ENCODE data around the gene SEMA3B.
"Not testable (repeated sequence)": the region's sequence is repeated elsewhere in the genome, so short reads cannot be mapped to it uniquely, and the experiment has no call there.

Gene SEMA3B

GRCh38 chr3:50272911-50273688, 4.2 kb downstream of the SEMA3B start:
- DNase-seq (ENCODE audit: low spot score), result peak; percentile 93

GRCh38 chr3:50273689-50274065, 4.7 kb downstream of the SEMA3B start:
- no peak for DNase-seq (ENCODE audit: low spot score)

- peak; percentile 78 for DNase-seq (ENCODE audit: low spot score)
Measured at GRCh38 chr3:50274371-50275104, 5.6 kb downstream of the SEMA3B start.

- DNase-seq (ENCODE audit: low spot score), result no peak
Measured at GRCh38 chr3:50275141-50275995, 6.4 kb downstream of the SEMA3B start.

- DNase-seq (ENCODE audit: low spot score), result peak; percentile 15
Measured at GRCh38 chr3:50275996-50276761, 7.2 kb downstream of the SEMA3B start.

- no peak for DNase-seq (ENCODE audit: low spot score)
Measured at GRCh38 chr3:50276762-50277101, 7.8 kb downstream of the SEMA3B start.

- no peak for DNase-seq (ENCODE audit: low spot score)
Measured at GRCh38 chr3:50278123-50278879, 9.4 kb downstream of the SEMA3B start.

- no peak for DNase-seq (ENCODE audit: low spot score)
Measured at GRCh38 chr3:50278880-50279224, 9.9 kb downstream of the SEMA3B start, which contains the start of gene LSMEM2. Gene LSMEM2 (plus strand): TSS chr3:50279087. CDS start chr3:50279114, 27 bp downstream.

GRCh38 chr3:50279255-50280016, 10.5 kb downstream of the SEMA3B start:
- DNase-seq (ENCODE audit: low spot score), result no peak

GRCh38 chr3:50284121-50284520, 15.2 kb downstream of the SEMA3B start:
- not testable (repeated sequence) for DNase-seq (ENCODE audit: low spot score)

- no peak for DNase-seq (ENCODE audit: low spot score)
Measured at GRCh38 chr3:50286322-50287227, 17.6 kb downstream of the SEMA3B start.

GRCh38 chr3:50287262-50287661, 18.3 kb downstream of the SEMA3B start:
- no peak for DNase-seq (ENCODE audit: low spot score)

- DNase-seq (ENCODE audit: low spot score), result no peak
Measured at GRCh38 chr3:50288387-50289007, 19.6 kb downstream of the SEMA3B start.

GRCh38 chr3:50289130-50289529, 20.2 kb downstream of the SEMA3B start:
- DNase-seq (ENCODE audit: low spot score), result no peak

- no peak for DNase-seq (ENCODE audit: low spot score)
Measured at GRCh38 chr3:50290161-50290641, 21.3 kb downstream of the SEMA3B start.

GRCh38 chr3:50292159-50293078, 23.5 kb downstream of the SEMA3B start, which contains the start of gene IFRD2:
Gene IFRD2 (minus strand): TSS chr3:50292429. CDS start chr3:50292274, 155 bp downstream.
- peak; percentile 99 for DNase-seq (ENCODE audit: low spot score)

- no peak for DNase-seq (ENCODE audit: low spot score)
Measured at GRCh38 chr3:50293079-50293801, 24.3 kb downstream of the SEMA3B start.

Measured in activated CD4-positive, alpha-beta T cell treated with anti-CD3 and anti-CD28 coated beads, Interleukin-2, Interleukin-4, amounts not matched to agents 100 ng/mL and 50 ng/mL, durations not matched to agents 16 hours and 8 hours (primary cell).